ENCODE measurements around the gene PDE4B. TPM values are rescaled to one million over a fixed set of nuclear protein-coding genes. Genes with fewer than 3 reads are reported as not detected.

The PDE4B gene
- total and polyA plus RNA-seq, 10 of the 15 experiments (the other 5 are each of a cell fraction or from before 2014, with no cell fraction given) = 3.0 to 13.2 (median 5.7) TPM

DNA sequence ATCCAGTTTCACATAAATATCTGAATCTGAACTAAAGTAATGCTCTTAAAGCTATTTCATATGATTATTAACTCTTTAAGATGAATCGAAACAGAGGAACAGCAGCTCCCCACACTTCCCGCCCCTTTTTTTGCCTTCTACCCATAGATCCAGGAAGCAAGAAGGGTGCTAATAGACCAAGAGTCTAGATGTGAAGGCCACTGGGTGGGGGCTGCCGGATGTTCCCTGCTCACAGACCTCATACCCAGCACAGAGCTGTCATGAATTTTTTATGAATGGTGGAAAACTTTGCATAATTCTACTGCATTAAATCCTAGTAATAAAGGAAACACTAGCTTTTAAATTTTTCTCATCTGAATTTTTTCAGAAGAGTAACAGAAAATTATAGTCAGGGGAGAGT lies 457.4 kb downstream of the PDE4B start (continued):
- TF ChIP-seq, protein P1, sequence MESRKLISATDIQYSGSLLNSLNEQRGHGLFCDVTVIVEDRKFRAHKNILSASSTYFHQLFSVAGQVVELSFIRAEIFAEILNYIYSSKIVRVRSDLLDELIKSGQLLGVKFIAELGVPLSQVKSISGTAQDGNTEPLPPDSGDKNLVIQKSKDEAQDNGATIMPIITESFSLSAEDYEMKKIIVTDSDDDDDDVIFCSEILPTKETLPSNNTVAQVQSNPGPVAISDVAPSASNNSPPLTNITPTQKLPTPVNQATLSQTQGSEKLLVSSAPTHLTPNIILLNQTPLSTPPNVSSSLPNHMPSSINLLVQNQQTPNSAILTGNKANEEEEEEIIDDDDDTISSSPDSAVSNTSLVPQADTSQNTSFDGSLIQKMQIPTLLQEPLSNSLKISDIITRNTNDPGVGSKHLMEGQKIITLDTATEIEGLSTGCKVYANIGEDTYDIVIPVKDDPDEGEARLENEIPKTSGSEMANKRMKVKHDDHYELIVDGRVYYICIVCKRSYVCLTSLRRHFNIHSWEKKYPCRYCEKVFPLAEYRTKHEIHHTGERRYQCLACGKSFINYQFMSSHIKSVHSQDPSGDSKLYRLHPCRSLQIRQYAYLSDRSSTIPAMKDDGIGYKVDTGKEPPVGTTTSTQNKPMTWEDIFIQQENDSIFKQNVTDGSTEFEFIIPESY (IDR thresholded peaks at IDR 0.05) = no peak
- no peak for TF ChIP-seq NBN (IDR thresholded peaks at IDR 0.05)

DNA sequence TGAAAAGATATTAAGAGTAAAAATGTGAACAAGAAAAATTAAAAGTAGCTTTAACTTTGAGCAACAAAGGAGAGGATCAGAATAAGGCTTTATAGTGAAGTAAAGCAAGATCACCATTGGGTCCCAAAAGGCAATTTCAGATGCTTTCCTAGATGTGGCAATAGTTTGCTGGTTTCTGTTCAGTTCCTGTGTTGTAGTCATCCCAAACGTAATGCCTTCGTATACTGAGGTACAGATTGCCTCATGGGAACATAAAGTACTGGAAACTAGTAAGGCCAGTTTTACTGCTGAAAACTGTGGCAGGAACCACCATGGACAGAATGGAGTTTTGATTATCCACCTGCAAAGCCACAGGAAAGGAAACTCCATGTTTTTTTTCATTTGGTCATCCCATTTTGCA lies 457.8 kb downstream of the PDE4B start:
- Histone ChIP-seq H4K20me1 (ENCODE audit: control insufficient read depth, insufficient read depth) (no peaks in the 10 kb centered on the region), H3K4me1 (ENCODE audit: control insufficient read depth, insufficient read depth, low read length) (peaks cover 8% of the 10 kb centered on the region), H3K79me2 (ENCODE audit: control insufficient read depth, insufficient read depth, low read length) (no peaks in the 10 kb centered on the region), H3K9ac (ENCODE audit: control insufficient read depth, insufficient read depth, low read length) (no peak overlapping the region), H3K27ac (ENCODE audit: control insufficient read depth, insufficient read depth) (no peak overlapping the region), H3K36me3 (ENCODE audit: control insufficient read depth in 2 of 2, insufficient read depth in 2 of 2, low read length in 1 of 2) (no peaks in the 10 kb centered on the region), H3K9me3 (replicated peaks; ENCODE audit: control insufficient read depth, insufficient read depth, low read length) (no peaks in the 10 kb centered on the region), H3K27me3 (replicated peaks in 1 of 2; ENCODE audit: control insufficient read depth in 2 of 2, insufficient read depth in 2 of 2, low read length in 1 of 2) (no peaks in the 10 kb centered on the region), H2AFZ (ENCODE audit: control insufficient read depth, low read depth, low read length) (no peak overlapping the region), H3K4me3 (no peak overlapping the region), H3K4me2 (ENCODE audit: control insufficient read depth, insufficient read depth) (no peak overlapping the region)
- ChIA-PET POLR2A (interaction anchor here (1.4 kb wide), 1 partner anchor 196 kb away, joined by 5 read pairs; no protein-coding TSS in a partner anchor), SMC1A (ENCODE audit: uncharacterized antibody, unreplicated experiment) (interaction anchor here (0.9 to 22.0 kb wide), 15 partner anchors 8 to 476 kb away, joined by 3 to 663 read pairs (median 6); no protein-coding TSS in a partner anchor), CTCF (interaction anchor here (0.8 to 18.8 kb wide), 12 partner anchors 9 to 291 kb away, joined by 3 to 595 read pairs (median 8); no protein-coding TSS in a partner anchor), RAD21 (ENCODE audit: unreplicated experiment) (interaction anchor here (0.9 to 19.6 kb wide), 9 partner anchors 14 to 252 kb away, joined by 3 to 519 read pairs (median 5); no protein-coding TSS in a partner anchor)
- DNase-seq (ENCODE audit: low read depth, low spot score) = no peak
- in situ Hi-C loops (cut with MboI) (loop anchor here (5.0 to 25.0 kb wide), 3 partner anchors 192 to 687 kb away; no protein-coding TSS in a partner anchor), intact Hi-C loops (cut with micrococcal nuclease; ENCODE audit: unreplicated experiment) (loop anchor here (5.0 kb wide), 1 partner anchor 102 kb away; no protein-coding TSS in a partner anchor)
- no TSS peak for BruUV-seq (replicated peaks)
- no peak for ATAC-seq
- WGBS (ENCODE audit: insufficient coverage, insufficient replicate concordance, low lambda C conversion rate, missing lambda C conversion rate) = 0% methylated on average over 2 of the region's 2 CpGs
- no peak for FAIRE-seq
- no peak for TF ChIP-seq NR2C1 (IDR thresholded peaks at IDR 0.05)
- TF ChIP-seq, protein P2, sequence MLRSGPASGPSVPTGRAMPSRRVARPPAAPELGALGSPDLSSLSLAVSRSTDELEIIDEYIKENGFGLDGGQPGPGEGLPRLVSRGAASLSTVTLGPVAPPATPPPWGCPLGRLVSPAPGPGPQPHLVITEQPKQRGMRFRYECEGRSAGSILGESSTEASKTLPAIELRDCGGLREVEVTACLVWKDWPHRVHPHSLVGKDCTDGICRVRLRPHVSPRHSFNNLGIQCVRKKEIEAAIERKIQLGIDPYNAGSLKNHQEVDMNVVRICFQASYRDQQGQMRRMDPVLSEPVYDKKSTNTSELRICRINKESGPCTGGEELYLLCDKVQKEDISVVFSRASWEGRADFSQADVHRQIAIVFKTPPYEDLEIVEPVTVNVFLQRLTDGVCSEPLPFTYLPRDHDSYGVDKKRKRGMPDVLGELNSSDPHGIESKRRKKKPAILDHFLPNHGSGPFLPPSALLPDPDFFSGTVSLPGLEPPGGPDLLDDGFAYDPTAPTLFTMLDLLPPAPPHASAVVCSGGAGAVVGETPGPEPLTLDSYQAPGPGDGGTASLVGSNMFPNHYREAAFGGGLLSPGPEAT (IDR thresholded peaks at IDR 0.05; ENCODE audit: low read depth) = no peak
- TF ChIP-seq, protein P3, sequence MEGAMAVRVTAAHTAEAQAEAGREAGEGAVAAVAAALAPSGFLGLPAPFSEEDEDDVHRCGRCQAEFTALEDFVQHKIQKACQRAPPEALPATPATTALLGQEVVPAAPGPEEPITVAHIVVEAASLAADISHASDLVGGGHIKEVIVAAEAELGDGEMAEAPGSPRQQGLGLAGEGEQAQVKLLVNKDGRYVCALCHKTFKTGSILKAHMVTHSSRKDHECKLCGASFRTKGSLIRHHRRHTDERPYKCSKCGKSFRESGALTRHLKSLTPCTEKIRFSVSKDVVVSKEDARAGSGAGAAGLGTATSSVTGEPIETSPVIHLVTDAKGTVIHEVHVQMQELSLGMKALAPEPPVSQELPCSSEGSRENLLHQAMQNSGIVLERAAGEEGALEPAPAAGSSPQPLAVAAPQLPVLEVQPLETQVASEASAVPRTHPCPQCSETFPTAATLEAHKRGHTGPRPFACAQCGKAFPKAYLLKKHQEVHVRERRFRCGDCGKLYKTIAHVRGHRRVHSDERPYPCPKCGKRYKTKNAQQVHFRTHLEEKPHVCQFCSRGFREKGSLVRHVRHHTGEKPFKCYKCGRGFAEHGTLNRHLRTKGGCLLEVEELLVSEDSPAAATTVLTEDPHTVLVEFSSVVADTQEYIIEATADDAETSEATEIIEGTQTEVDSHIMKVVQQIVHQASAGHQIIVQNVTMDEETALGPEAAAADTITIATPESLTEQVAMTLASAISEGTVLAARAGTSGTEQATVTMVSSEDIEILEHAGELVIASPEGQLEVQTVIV (IDR thresholded peaks at IDR 0.05; ENCODE audit: borderline replicate concordance, partially characterized antibody) = no peak
- TF ChIP-seq BHLHE40 (IDR thresholded peaks at IDR 0.05; ENCODE audit: borderline replicate concordance in 1 of 2, low read depth in 2 of 2, low read length in 1 of 2) = no peak
- TF ChIP-seq WRNIP1 (IDR thresholded peaks at IDR 0.05; ENCODE audit: borderline replicate concordance, low read depth, low read length) = no peak
- TF ChIP-seq, protein P4, sequence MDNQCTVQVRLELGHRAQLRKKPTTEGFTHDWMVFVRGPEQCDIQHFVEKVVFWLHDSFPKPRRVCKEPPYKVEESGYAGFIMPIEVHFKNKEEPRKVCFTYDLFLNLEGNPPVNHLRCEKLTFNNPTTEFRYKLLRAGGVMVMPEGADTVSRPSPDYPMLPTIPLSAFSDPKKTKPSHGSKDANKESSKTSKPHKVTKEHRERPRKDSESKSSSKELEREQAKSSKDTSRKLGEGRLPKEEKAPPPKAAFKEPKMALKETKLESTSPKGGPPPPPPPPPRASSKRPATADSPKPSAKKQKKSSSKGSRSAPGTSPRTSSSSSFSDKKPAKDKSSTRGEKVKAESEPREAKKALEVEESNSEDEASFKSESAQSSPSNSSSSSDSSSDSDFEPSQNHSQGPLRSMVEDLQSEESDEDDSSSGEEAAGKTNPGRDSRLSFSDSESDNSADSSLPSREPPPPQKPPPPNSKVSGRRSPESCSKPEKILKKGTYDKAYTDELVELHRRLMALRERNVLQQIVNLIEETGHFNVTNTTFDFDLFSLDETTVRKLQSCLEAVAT (IDR thresholded peaks at IDR 0.05) = no peak
- TF ChIP-seq MXI1 (IDR thresholded peaks at IDR 0.05; ENCODE audit: low read depth, low read length) = no peak
- no peak for TF ChIP-seq HDGF (IDR thresholded peaks at IDR 0.05)
- TF ChIP-seq POU2F2 (IDR thresholded peaks at IDR 0.05; ENCODE audit: borderline replicate concordance, low read depth, low read length) = no peak
- no peak for TF ChIP-seq ATF7 (IDR thresholded peaks at IDR 0.05; ENCODE audit: low read depth)
- TF ChIP-seq, protein P5, sequence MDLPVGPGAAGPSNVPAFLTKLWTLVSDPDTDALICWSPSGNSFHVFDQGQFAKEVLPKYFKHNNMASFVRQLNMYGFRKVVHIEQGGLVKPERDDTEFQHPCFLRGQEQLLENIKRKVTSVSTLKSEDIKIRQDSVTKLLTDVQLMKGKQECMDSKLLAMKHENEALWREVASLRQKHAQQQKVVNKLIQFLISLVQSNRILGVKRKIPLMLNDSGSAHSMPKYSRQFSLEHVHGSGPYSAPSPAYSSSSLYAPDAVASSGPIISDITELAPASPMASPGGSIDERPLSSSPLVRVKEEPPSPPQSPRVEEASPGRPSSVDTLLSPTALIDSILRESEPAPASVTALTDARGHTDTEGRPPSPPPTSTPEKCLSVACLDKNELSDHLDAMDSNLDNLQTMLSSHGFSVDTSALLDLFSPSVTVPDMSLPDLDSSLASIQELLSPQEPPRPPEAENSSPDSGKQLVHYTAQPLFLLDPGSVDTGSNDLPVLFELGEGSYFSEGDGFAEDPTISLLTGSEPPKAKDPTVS (IDR thresholded peaks at IDR 0.05; ENCODE audit: low read depth, low read length) = no peak

Data from GM12878 (cell line).